Mesenteric fat pad (tissue), 1 donor: ENCODE data around the gene TMEM237. TPM values are rescaled to one million over a fixed set of nuclear protein-coding genes. Genes with fewer than 3 reads are reported as not detected.

ENCODE experiments used
- total RNA-seq: library from RNA; stranded (reverse); fragmentation: NEBNext Ultra II Directional; extraction: Animal tissue kit (Norgen Biotek cat#: 25700); gene quantifications from one replicate; pipeline ENCODE4 v1.2.1, GENCODE V29; 2021
- donor health status: DM: yes; HTN: yes; CAD: no.

The TMEM237 gene
- total RNA-seq, 1 donor from 2014 or later, result 14.7 TPM

Other genes with a start within 250 kb of the TMEM237 start
- gene TRAK2, start 192.0 kb downstream of the TMEM237 start, total RNA-seq, result 59.7 TPM
- gene STRADB, start 191.8 kb downstream of the TMEM237 start, total RNA-seq, result 34.7 TPM
- not detected for gene MPP4, start 55.1 kb upstream of the TMEM237 start, total RNA-seq
- 23.6 TPM for gene ALS2, start 137.4 kb upstream of the TMEM237 start, total RNA-seq
- 1.9 TPM for gene CDK15, start 163.0 kb upstream of the TMEM237 start, total RNA-seq